CD8-positive, alpha-beta memory T cell (primary cell): ENCODE measurements around the gene MYPN. TPM values are rescaled to one million over a fixed set of nuclear protein-coding genes. Genes with fewer than 3 reads are reported as not detected.
A peak's percentile ranks its signal among the peaks of the same experiment; 100 is the strongest.
"Not testable (repeated sequence)": the region's sequence is repeated elsewhere in the genome, so short reads cannot be mapped to it uniquely, and the experiment has no call there.

Source experiments
- CTCF ChIA-PET: fragments of 350-600 bp; sonication (Branson Sonifier 250); formaldehyde crosslinking; loops from one replicate; lab custom pipeline; 2021; ENCODE audit warnings: antibody characterized with exemption; lab: Charles Lee
- POLR2A ChIA-PET: fragments of 350-600 bp; sonication (Branson Sonifier 250); formaldehyde crosslinking; loops from one replicate; lab custom pipeline; 2021; ENCODE audit warnings: antibody characterized with exemption; lab: Charles Lee
- DNase-seq, 5 donors: peaks; one replicate each; pipeline versions ENCODE4 v3.0.0 to v3.0.0-alpha.2; 2020 to 2022; ENCODE audit warnings: mixed read lengths in 1 of 5
- H3K27ac ChIP-seq: one replicate; pipeline ENCODE4 v1.7.0; 2013; ENCODE audit warnings: low read depth, mild to moderate bottlenecking, low read length, moderate library complexity
- H3K27me3 ChIP-seq: 2 replicates; pipeline ENCODE4 v1.7.0; 2013; ENCODE audit warnings: low read length, mild to moderate bottlenecking; ENCODE audit not compliant: insufficient read depth, poor library complexity, severe bottlenecking
- H3K36me3 ChIP-seq: 2 replicates; pipeline ENCODE4 v1.7.0; 2013; ENCODE audit warnings: mild to moderate bottlenecking, low read length, moderate library complexity; ENCODE audit not compliant: insufficient read depth
- H3K4me1 ChIP-seq: 2 replicates; pipeline ENCODE4 v1.7.0; 2013; ENCODE audit warnings: mild to moderate bottlenecking, low read length, moderate library complexity; ENCODE audit not compliant: insufficient read depth
- H3K4me3 ChIP-seq: 2 replicates; pipeline ENCODE4 v1.7.0; 2013; ENCODE audit warnings: mild to moderate bottlenecking, low read length
- H3K9me3 ChIP-seq: 2 replicates; pipeline ENCODE4 v1.7.0; 2013; ENCODE audit warnings: mild to moderate bottlenecking, low read length
- H3K27ac Mint-ChIP-seq, 8 donors: one replicate each; pipeline ENCODE4 v1.8.0; 2020 to 2021; ENCODE audit warnings: mixed read lengths in 8 of 8, mild to moderate bottlenecking in 6 of 8, inconsistent platforms in 3 of 8, moderate library complexity in 3 of 8
- H3K27me3 Mint-ChIP-seq, 2 donors: one replicate each; pipeline ENCODE4 v1.8.0; 2020 to 2021; ENCODE audit warnings: mixed read lengths in 2 of 2, mild to moderate bottlenecking in 1 of 2, moderate library complexity in 1 of 2
- H3K36me3 Mint-ChIP-seq, 3 donors: one replicate each; pipeline ENCODE4 v1.8.0; 2020 to 2021; ENCODE audit warnings: mixed read lengths in 3 of 3, inconsistent platforms in 1 of 3, mild to moderate bottlenecking in 1 of 3
- H3K4me1 Mint-ChIP-seq, 3 donors: one replicate each; pipeline ENCODE4 v1.8.0; 2020 to 2021; ENCODE audit warnings: mixed read lengths in 3 of 3, inconsistent platforms in 1 of 3, mild to moderate bottlenecking in 1 of 3
- H3K4me3 Mint-ChIP-seq, 7 donors: one replicate each; pipeline ENCODE4 v1.8.0; 2020 to 2021; ENCODE audit warnings: mixed read lengths in 7 of 7, mild to moderate bottlenecking in 6 of 7, moderate library complexity in 4 of 7, inconsistent platforms in 2 of 7
- H3K9me3 Mint-ChIP-seq, 5 donors: one replicate each; pipeline ENCODE4 v1.8.0; 2020 to 2022; ENCODE audit warnings: mixed read lengths in 5 of 5, mild to moderate bottlenecking in 3 of 5, moderate library complexity in 2 of 5, inconsistent platforms in 1 of 5
- polyA plus RNA-seq: library from polyadenylated mRNA; unstranded; fragments of 300-500 nt; fragmentation: Illumina TruSeq; gene quantifications from one replicate; pipeline ENCODE4 v1.2.3, GENCODE V29; 2021
- total RNA-seq, 2 experiments: library from RNA; stranded (reverse); gene quantifications; one replicate each; pipeline ENCODE4 v1.2.3, GENCODE V29; 2021

Gene MYPN
- total and polyA plus RNA-seq, 3 experiments from 2014 or later: not detected

DNA sequence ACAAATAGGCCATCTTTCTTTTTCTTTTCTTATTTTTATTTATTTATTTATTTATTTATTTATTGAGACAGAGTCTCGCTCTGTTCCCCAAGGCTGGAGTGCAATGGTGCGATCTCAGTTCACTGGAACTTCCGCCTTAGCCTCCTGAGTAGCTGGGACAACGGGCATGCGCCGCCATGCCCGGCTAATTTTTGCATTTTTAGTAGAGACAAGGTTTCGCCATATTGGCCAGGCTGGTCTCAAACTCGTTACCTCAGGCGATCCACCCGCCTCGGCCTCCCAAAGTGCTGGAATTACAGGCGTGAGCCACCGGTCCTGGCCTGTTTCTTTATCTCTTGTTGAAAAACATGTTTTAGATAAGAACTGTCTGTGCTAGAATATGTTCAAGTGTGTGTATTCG is 33.2 kb upstream of the MYPN start:
- H3K27ac ChIP-seq, DNase-seq, H3K4me3 ChIP-seq, POLR2A ChIA-PET, H3K27me3 ChIP-seq, H3K27me3 Mint-ChIP-seq, H3K9me3 ChIP-seq, CTCF ChIA-PET, H3K36me3 ChIP-seq, H3K9me3 Mint-ChIP-seq: not testable (repeated sequence)
- peaks cover 26% of the 10 kb centered on the region for H3K4me1 ChIP-seq
- Mint-ChIP-seq H3K36me3 (peaks cover 0 to 16% (median 4%) of the 10 kb centered on the region in 3 donors), H3K4me3 (peak overlapping the region in 3 of 7 donors; percentile 19 to 97 (median 94)), H3K4me1 (peaks cover 34 to 39% (median 38%) of the 10 kb centered on the region in 3 donors), H3K27ac (peak overlapping the region in 3 of 8 donors; percentile 22 to 78 (median 42))

DNA sequence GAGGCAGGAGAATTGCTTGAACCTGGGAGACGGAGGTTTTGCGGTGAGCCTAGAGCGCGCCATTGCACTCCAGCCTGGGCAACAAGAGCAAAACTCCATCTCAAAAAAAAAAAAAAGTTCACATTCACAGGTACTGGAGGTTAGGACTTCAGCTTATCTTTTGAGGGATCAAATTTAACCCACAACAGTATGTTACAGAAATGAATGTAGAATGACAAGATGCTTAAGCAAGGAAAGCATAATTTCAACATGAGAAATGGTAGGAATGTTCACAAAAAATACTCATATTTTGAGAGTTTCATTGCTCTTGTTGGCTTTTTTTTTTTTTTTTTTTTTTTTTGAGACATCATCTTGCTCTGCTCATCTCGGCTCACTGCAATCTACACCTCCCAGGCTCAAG is 32.3 kb upstream of the MYPN start:
- peaks cover 0 to 4% of the 10 kb centered on the region in 2 donors for H3K27me3 Mint-ChIP-seq
- H3K36me3 ChIP-seq: no peaks in the 10 kb centered on the region
- H3K9me3 Mint-ChIP-seq: no peaks in the 10 kb centered on the region
- H3K4me3 ChIP-seq: no peak overlapping the region
- peak overlapping the region in 1 of 7 donors; percentile 81 for H3K4me3 Mint-ChIP-seq
- peak overlapping the region in 1 of 8 donors; percentile 36 for H3K27ac Mint-ChIP-seq
- CTCF ChIA-PET: no interaction called here
- H3K27ac ChIP-seq: no peak overlapping the region
- H3K27me3 ChIP-seq: no peaks in the 10 kb centered on the region
- DNase-seq: no peak
- H3K36me3 Mint-ChIP-seq: peaks cover 0 to 8% (median 4%) of the 10 kb centered on the region in 3 donors
- H3K9me3 ChIP-seq: no peaks in the 10 kb centered on the region
- POLR2A ChIA-PET: interaction anchor here (0.7 kb wide), 1 partner anchor 40 kb away, joined by 6 read pairs; no protein-coding TSS in a partner anchor
- peaks cover 17% of the 10 kb centered on the region for H3K4me1 ChIP-seq
- peaks cover 24 to 30% (median 28%) of the 10 kb centered on the region in 3 donors for H3K4me1 Mint-ChIP-seq

DNA sequence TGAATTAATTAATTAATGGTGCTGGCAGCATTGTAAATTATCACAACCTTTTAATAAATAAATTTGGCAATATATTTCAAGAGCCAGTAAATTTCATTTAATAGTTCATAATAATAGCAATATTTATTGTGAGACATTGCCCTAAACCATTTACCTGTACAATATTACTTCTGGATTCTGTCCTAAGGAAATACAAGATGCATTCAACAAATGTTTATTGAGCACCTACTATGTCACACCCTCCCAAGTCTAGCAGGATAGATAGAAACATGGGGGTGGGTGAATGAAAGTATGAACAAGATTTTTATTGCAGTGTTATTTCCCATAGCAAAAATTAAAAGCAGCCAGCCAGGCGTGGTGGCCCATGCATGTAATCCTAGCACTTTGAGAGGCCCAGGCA is 29.9 kb upstream of the MYPN start:
- Mint-ChIP-seq H3K36me3 (peaks cover 0 to 2% (median 2%) of the 10 kb centered on the region in 3 donors), H3K9me3 (no peaks in the 10 kb centered on the region), H3K4me1 (peaks cover 5 to 6% (median 6%) of the 10 kb centered on the region in 3 donors), H3K4me3 (no peak overlapping the region), H3K27me3 (peaks cover 0 to 4% of the 10 kb centered on the region in 2 donors), H3K27ac (no peak overlapping the region)
- no peak overlapping the region for H3K4me3 ChIP-seq
- H3K27ac ChIP-seq: no peak overlapping the region
- no peaks in the 10 kb centered on the region for H3K27me3 ChIP-seq
- DNase-seq: no peak
- no peaks in the 10 kb centered on the region for H3K9me3 ChIP-seq
- H3K4me1 ChIP-seq: peaks cover 5% of the 10 kb centered on the region
- H3K36me3 ChIP-seq: no peaks in the 10 kb centered on the region
- ChIA-PET POLR2A (no interaction called here), CTCF (no interaction called here)

DNA sequence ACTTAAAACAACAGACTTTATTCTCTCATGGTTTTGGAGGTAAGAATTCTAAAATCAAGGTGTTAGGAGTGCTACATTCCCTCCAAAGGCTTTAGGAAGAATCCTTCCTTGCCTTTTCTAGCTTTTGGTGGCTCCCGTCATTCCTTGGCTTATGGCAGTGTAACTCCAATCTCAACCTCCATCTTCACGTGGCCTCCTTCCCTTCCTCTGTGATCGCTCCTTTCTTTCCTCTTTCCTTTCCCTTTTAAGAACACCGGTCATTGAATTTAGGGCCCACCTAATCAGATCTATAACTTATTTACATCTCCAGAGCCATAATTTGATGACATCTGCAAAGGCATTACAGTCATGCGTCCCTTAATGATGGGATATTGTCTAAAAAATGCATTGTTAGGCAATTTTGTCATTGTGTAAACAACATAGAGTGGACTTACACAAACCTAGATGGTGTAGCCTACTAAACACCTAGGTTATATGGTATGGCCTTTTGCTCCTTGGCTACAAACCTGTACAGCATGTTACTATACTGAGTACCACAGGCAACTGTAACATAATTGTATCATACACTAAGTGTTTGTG is 28.3 kb upstream of the MYPN start:
- CTCF ChIA-PET: no interaction called here
- H3K9me3 Mint-ChIP-seq: no peaks in the 10 kb centered on the region

DNA sequence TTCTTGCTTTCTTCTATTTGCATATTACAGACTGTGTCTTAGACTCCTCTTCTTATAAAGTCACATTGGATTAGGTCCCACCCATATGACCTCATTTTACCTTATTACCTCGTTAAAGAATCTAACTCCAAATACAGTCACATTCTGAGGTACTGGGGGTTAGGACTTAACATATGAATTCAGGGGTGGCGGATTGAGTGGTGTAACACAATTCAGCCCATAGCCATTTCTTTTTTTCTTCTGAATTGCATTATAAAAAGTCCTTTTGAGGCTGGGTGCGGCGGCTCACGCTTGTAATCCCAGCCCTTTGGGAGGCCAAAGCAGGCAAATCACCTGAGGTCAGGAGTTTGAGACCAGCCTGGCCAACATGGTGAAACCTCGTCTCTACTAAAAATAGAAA is 27.4 kb upstream of the MYPN start:
- H3K27me3 Mint-ChIP-seq: peaks cover 0 to 14% of the 10 kb centered on the region in 2 donors
- no peak overlapping the region for H3K4me3 ChIP-seq
- no peaks in the 10 kb centered on the region for H3K9me3 Mint-ChIP-seq
- CTCF ChIA-PET: no interaction called here
- no peak for DNase-seq
- peaks cover 0 to 6% (median 0%) of the 10 kb centered on the region in 3 donors for H3K36me3 Mint-ChIP-seq
- no peaks in the 10 kb centered on the region for H3K36me3 ChIP-seq
- H3K9me3 ChIP-seq: no peaks in the 10 kb centered on the region
- no peak overlapping the region for H3K4me3 Mint-ChIP-seq
- no peaks in the 10 kb centered on the region for H3K27me3 ChIP-seq
- H3K27ac ChIP-seq: no peak overlapping the region
- peaks cover 0 to 4% (median 0%) of the 10 kb centered on the region in 3 donors for H3K4me1 Mint-ChIP-seq
- H3K4me1 ChIP-seq: no peaks in the 10 kb centered on the region
- POLR2A ChIA-PET: no interaction called here
- H3K27ac Mint-ChIP-seq: no peak overlapping the region

More for the DNA sequence above, 28.3 kb upstream of the MYPN start:
- Mint-ChIP-seq H3K27ac (no peak overlapping the region), H3K27me3 (peaks cover 0 to 10% of the 10 kb centered on the region in 2 donors), H3K36me3 (peaks cover 0 to 4% (median 0%) of the 10 kb centered on the region in 3 donors), H3K4me3 (no peak overlapping the region), H3K4me1 (peaks cover 0 to under 1% (median 0%) of the 10 kb centered on the region in 3 donors)
- POLR2A ChIA-PET: no interaction called here
- no peaks in the 10 kb centered on the region for H3K36me3 ChIP-seq
- H3K27ac ChIP-seq: no peak overlapping the region
- no peaks in the 10 kb centered on the region for H3K27me3 ChIP-seq
- H3K9me3 ChIP-seq: no peaks in the 10 kb centered on the region
- H3K4me1 ChIP-seq: no peaks in the 10 kb centered on the region
- H3K4me3 ChIP-seq: no peak overlapping the region
- no peak for DNase-seq

DNA sequence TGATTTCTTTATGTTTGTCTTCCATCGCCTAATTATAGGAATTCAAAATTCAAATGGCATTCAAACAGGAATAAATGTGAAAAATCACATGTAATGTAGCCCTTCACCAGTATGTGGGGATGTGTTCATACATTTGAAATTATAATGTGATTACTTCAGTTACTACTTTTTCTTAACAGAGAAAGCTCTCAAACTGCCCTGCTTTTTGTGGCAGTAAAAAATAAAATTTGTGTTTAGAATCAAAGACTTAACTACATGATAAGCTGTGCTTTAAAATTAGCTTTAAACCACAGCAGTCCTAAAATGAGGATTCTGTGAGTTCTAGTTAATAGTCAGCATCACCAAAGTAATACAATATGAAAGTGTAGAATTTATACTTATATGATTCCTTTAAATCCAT is 26.4 kb upstream of the MYPN start:
- Mint-ChIP-seq H3K27ac (no peak overlapping the region), H3K36me3 (peaks cover 0 to 4% (median 0%) of the 10 kb centered on the region in 3 donors), H3K9me3 (no peaks in the 10 kb centered on the region), H3K4me3 (no peak overlapping the region), H3K4me1 (peaks cover 0 to 4% (median 0%) of the 10 kb centered on the region in 3 donors), H3K27me3 (peaks cover 3 to 14% of the 10 kb centered on the region in 2 donors)
- POLR2A ChIA-PET: interaction anchor here (0.6 kb wide), 1 partner anchor 57 kb away, joined by 3 read pairs; no protein-coding TSS in a partner anchor
- no peak overlapping the region for H3K27ac ChIP-seq
- no peak for DNase-seq
- H3K27me3 ChIP-seq: no peaks in the 10 kb centered on the region
- CTCF ChIA-PET: no interaction called here
- no peak overlapping the region for H3K4me3 ChIP-seq
- no peaks in the 10 kb centered on the region for H3K9me3 ChIP-seq
- H3K4me1 ChIP-seq: no peaks in the 10 kb centered on the region
- no peaks in the 10 kb centered on the region for H3K36me3 ChIP-seq

- Mint-ChIP-seq H3K4me1 (peaks cover 2 to 9% (median 4%) of the 10 kb centered on the region in 3 donors), H3K9me3 (no peaks in the 10 kb centered on the region), H3K27ac (no peak overlapping the region), H3K4me3 (no peak overlapping the region), H3K36me3 (peaks cover 0 to 4% (median 0%) of the 10 kb centered on the region in 3 donors), H3K27me3 (peaks cover 3 to 9% of the 10 kb centered on the region in 2 donors)
- ChIA-PET POLR2A (no interaction called here), CTCF (no interaction called here)
- Histone ChIP-seq H3K4me1 (no peaks in the 10 kb centered on the region), H3K36me3 (no peaks in the 10 kb centered on the region), H3K9me3 (no peaks in the 10 kb centered on the region), H3K4me3 (no peak overlapping the region), H3K27ac (no peak overlapping the region), H3K27me3 (no peaks in the 10 kb centered on the region)
- no peak for DNase-seq
These were observed 25.3 kb upstream of the MYPN start for GRCh38 chr10:68083953-68084352.

DNA sequence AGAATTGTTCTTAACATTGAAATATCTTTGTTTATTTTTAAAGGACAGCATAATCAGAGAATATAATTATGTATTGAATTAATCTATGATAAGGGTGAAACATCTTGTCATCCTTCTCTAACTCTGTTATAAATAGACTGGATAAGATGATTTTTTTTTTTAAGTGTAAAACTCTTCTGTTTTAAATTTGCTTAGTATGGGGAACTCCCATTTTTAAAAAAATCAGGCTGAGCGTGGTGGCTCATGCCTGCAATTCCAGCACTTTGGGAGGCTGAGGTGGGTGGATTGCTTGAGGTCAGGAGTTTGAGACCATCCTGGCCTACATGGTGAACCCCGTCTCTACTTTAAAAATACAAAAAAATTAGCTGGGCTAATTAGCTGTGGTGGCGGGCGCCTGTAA is 24.8 kb upstream of the MYPN start:
- no peaks in the 10 kb centered on the region for H3K9me3 Mint-ChIP-seq
- ChIA-PET POLR2A (interaction anchor here (0.7 kb wide), 1 partner anchor 16 kb away, joined by 3 read pairs; no protein-coding TSS in a partner anchor), CTCF (no interaction called here)
- H3K4me1 ChIP-seq: no peaks in the 10 kb centered on the region
- H3K9me3 ChIP-seq: no peaks in the 10 kb centered on the region
- H3K36me3 Mint-ChIP-seq: peaks cover 0 to 4% (median 0%) of the 10 kb centered on the region in 3 donors
- H3K4me1 Mint-ChIP-seq: peaks cover 2 to 9% (median 4%) of the 10 kb centered on the region in 3 donors
- H3K27me3 Mint-ChIP-seq: peaks cover 3 to 9% of the 10 kb centered on the region in 2 donors
- no peaks in the 10 kb centered on the region for H3K36me3 ChIP-seq
- no peaks in the 10 kb centered on the region for H3K27me3 ChIP-seq
- H3K27ac ChIP-seq: no peak overlapping the region
- no peak overlapping the region for H3K27ac Mint-ChIP-seq
- H3K4me3 ChIP-seq: no peak overlapping the region
- H3K4me3 Mint-ChIP-seq: no peak overlapping the region
- no peak for DNase-seq
